Hematopoietic multipotent progenitor cell treated with erythropoietin and hydrocortisone succinate and interleukin-3 and kit ligand, for 8 days (in vitro differentiated cells): ENCODE results near the gene CTLA4.
A peak's percentile ranks its signal among the peaks of the same experiment; 100 is the strongest.

Source experiments
- DNase-seq: peaks from one replicate; pipeline ENCODE4 v3.0.0-alpha.2; 2015

CTLA4 gene

DNA sequence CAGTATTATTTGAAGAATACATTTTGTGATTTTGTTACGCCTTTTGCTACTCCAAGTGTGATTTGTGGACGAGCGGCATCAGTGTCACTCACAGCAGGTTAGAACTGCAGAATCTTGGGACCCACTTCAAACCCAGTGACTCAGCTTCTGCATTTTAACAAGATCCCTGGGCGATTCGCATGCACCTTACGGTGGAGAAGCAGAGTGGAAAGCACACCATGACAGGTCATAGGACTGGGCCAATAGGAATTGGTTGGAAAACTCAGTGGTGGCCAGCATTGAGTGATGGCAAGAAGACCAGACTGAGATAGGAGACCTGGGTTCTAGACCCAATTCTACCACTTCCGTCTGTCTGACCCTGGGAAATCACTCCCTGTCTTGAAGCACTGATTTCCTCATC is 26.3 kb downstream of the CTLA4 start:
- DNase-seq, result no peak

DNA sequence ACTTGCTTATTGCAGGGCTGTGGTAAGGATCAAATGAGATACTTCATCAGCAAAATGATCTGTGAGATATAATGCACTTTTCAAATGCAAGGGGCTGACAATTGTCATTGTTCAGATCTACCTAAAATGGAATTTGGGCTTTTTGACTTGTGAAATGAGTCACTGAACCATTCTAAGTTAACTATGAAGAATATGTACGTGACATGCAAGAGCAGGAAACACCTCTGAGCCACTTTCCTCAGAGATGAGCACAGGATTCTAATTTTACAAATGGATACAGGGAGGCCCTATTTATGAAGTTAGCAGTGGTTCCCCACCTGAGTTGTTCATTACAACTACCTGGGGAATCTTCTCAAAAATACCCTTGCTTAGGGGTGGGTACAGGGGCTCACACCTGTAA is 26.7 kb downstream of the CTLA4 start:
- no peak for DNase-seq

DNA sequence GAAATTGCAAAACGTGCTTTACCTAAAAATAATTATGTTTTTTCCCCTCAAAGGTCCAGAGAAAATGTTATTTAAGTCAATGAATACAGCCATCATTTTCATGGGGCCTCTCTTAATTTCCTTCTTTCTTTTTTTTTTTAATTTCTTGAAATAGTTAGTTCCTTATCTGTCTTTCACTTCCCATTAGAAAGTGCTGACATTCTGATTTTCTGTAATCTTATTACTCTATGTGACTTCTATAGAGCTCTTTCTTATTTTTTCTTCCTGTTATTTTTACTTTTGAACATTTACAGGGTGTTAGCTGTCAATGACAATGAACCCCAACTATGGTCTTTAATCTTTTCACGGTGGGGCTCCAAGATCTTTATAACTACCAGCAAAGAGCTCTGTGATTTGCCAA is 30.0 kb downstream of the CTLA4 start:
- DNase-seq, result no peak

GRCh38 chr2:203898657-203899056 is 31.1 kb downstream of the CTLA4 start:
- no peak for DNase-seq

- no peak for DNase-seq
Observed at GRCh38 chr2:203900253-203900652, 32.7 kb downstream of the CTLA4 start.

DNA sequence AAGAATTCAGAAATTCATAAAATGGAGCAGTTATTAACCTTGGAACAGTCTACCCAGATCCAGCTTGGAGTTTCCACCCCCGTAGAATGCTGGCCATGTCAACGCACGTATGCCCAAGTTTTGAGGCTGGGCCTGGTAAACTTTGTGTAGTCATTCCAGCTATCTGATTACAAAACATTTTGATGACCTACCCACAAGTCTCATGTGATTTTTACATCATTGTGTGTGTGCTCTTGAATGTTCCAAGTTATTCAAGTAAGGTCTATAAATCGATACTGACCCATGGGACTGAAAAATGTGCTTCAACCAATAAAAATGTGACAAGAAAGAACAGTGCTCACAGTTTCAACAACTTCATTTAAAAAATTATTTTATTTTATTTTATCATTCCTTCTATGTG is 36.5 kb downstream of the CTLA4 start:
- DNase-seq, result no peak

DNA sequence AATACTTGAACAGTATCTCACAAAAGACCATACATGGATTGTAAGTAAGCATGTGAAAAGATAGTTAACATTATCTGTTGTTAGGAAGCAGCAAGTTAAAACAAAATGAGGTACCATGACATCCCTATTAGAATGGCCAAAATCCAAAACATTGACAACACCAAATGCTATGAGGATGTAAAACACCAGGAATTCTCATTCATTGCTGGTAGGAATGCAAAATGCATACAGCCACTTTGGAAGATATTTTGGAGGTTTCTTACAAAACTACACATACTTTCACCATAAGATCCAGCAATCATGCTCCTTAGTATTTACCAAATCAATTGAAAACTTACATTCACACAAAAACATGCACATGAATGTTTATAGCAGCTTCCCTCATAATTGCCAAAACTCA is 38.1 kb downstream of the CTLA4 start:
- DNase-seq, result no peak

GRCh38 chr2:203908066-203908796 is 40.7 kb downstream of the CTLA4 start:
- no peak for DNase-seq

DNA sequence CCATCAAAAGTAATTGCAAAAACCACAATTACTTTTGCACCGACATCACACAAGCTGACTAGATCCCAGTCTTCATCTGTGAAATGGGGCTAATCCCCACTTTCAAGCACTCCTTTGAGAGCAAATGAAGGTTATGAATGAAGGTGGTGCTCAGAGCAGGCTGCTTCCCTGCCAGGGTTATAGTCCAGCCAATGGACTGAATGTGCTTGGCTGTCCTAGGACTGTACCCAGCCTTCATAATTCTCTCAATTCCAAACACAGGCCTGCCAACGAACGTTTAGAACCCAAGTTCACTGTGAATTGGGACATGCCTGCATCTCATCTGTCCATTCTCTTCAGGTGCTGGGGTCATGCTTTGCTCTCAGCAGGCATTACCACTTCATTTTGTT is 41.2 kb downstream of the CTLA4 start:
- DNase-seq, result no peak

GRCh38 chr2:203909261-203909967 is 41.8 kb downstream of the CTLA4 start:
- peak; percentile 3 for DNase-seq

GRCh38 chr2:203909974-203910373 is 42.4 kb downstream of the CTLA4 start:
- DNase-seq, result no peak

- DNase-seq, result no peak
Observed at GRCh38 chr2:203913947-203914346, 46.4 kb downstream of the CTLA4 start.

- DNase-seq, result no peak
Observed at GRCh38 chr2:203914546-203915182, 47.1 kb downstream of the CTLA4 start.

GRCh38 chr2:203915256-203915655 is 47.7 kb downstream of the CTLA4 start:
- no peak for DNase-seq

GRCh38 chr2:203916756-203917155 is 49.2 kb downstream of the CTLA4 start:
- no peak for DNase-seq

DNA sequence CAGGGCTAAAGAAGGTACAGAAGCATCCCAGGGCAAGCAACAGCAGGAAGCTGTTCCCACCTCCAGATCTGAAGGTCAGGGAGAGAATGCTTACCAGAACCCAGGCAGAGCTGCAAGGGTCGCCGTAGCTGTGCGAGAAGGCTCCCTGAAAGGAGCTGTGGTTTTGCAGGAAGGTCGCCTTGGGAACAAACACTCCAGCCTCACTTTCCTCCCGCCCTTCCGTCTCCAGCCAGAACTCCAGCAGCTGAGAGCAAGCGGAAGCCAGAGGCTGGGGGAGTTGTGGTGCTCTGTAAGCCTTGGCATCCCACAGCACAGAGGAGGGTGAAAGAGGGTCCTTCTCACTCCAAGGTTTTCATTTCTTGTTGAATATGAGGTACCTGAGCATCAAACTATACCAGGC is 50.7 kb downstream of the CTLA4 start:
- DNase-seq, result no peak

DNA sequence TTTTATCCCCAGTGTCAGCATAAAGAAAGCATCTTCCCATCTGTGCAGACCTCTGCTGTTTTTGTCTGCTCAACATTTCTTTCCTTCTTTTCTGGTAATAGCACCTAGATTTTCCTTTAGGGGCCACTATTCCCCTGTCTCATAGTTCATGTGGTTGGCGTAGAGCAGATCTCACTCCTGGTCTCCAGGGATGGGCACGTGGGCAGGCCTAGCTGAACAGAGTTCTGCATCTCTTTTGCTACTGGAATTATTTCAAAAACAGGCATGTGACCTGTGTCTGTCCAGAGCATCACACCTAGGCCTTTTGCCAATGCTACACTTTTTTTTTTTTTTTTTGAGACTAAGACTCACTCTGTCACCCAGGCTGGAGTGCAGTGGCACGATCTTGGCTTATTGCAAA is 51.3 kb downstream of the CTLA4 start:
- no peak for DNase-seq
